Neural cell (in vitro differentiated cells): ENCODE data around the gene NRG3. TPM values are rescaled to one million over a fixed set of nuclear protein-coding genes. Genes with fewer than 3 reads are reported as not detected.
"Not testable (repeated sequence)": the region's sequence is repeated elsewhere in the genome, so short reads cannot be mapped to it uniquely, and the experiment has no call there.

ENCODE experiments used
- H2AFZ ChIP-seq: fragments of 200-600, 300-800 bp; sonication (generic), shearing (Covaris generic); 2 replicates; pipeline ENCODE4 v1.6.0; 2014; ENCODE audit warnings: low read depth, mild to moderate bottlenecking, antibody characterized with exemption, low read length, moderate library complexity
- H3F3A ChIP-seq: fragments of 200-600 bp; shearing (Covaris generic); 2 replicates; pipeline ENCODE4 v1.6.1; 2016; ENCODE audit warnings: mild to moderate bottlenecking, moderate library complexity, mixed read lengths, antibody characterized with exemption, low read length; ENCODE audit not compliant: insufficient read depth, poor library complexity, severe bottlenecking
- H3K27ac ChIP-seq: fragments of 200-600, 300-800 bp; sonication (generic), shearing (Covaris generic); 2 replicates; pipeline ENCODE4 v1.5.1; 2014; ENCODE audit warnings: mild to moderate bottlenecking, low read length, moderate library complexity
- H3K27me3 ChIP-seq: fragments of 300-800, 200-600 bp; sonication (generic), shearing (Covaris generic); 2 replicates; pipeline ENCODE4 v1.6.0; 2014; ENCODE audit warnings: mild to moderate bottlenecking, low read depth, low read length, moderate library complexity; ENCODE audit not compliant: insufficient read depth
- H3K36me3 ChIP-seq: fragments of 300-800, 200-600 bp; sonication (generic), shearing (Covaris generic); 2 replicates; pipeline ENCODE4 v1.5.1; 2014; ENCODE audit warnings: mild to moderate bottlenecking, antibody characterized with exemption, low read length, moderate library complexity; ENCODE audit not compliant: insufficient read depth
- H3K4me2 ChIP-seq: fragments of 300-800, 200-600 bp; sonication (generic), shearing (Covaris generic); 2 replicates; pipeline ENCODE4 v1.6.0; 2014; ENCODE audit warnings: mild to moderate bottlenecking, low read length
- H3K4me3 ChIP-seq: fragments of 300-800, 200-600 bp; sonication (generic), shearing (Covaris generic); 2 replicates; pipeline ENCODE4 v1.5.1; 2014; ENCODE audit warnings: mild to moderate bottlenecking, low read length, moderate library complexity
- H3K79me2 ChIP-seq: fragments of 200-600 bp; shearing (Covaris generic); replicated peaks from 2 replicates; pipeline ENCODE4 v1.6.0; 2014; ENCODE audit warnings: mild to moderate bottlenecking, low read length, moderate library complexity; ENCODE audit not compliant: insufficient read depth
- H3K9ac ChIP-seq: fragments of 300-800, 200-600 bp; sonication (generic), shearing (Covaris generic); 2 replicates; pipeline ENCODE4 v1.6.1; 2016; ENCODE audit warnings: mild to moderate bottlenecking, low read length, mixed read lengths
- H3K9me2 ChIP-seq: fragments of 200-600 bp; shearing (Covaris generic); 2 replicates; pipeline ENCODE4 v1.6.1; 2016; ENCODE audit warnings: mild to moderate bottlenecking, low read length, mixed read lengths; ENCODE audit not compliant: insufficient read depth
- H3K9me3 ChIP-seq: fragments of 200-600, 300-800 bp; sonication (generic), shearing (Covaris generic); 2 replicates; pipeline ENCODE4 v1.6.1; 2016; ENCODE audit warnings: mild to moderate bottlenecking, mixed run types, low read length, moderate library complexity, mixed read lengths
- H4K20me1 ChIP-seq: fragments of 200-600 bp; shearing (Covaris generic); 2 replicates; pipeline ENCODE4 v1.6.1; 2016; ENCODE audit warnings: mild to moderate bottlenecking, mixed run types; ENCODE audit not compliant: insufficient read depth
- CTCF ChIP-seq: fragments of 450-650 bp; IDR thresholded peaks from 2 replicates; pipeline ENCODE4 v1.5.1; 2014; ENCODE audit warnings: antibody characterized with exemption, mild to moderate bottlenecking, moderate library complexity; ENCODE audit not compliant: poor library complexity, severe bottlenecking
- EP300 ChIP-seq: fragments of 450-650 bp; conservative IDR thresholded peaks from 2 replicates; pipeline ENCODE4 v1.6.1; 2014; ENCODE audit warnings: antibody characterized with exemption, mild to moderate bottlenecking, moderate library complexity; ENCODE audit not compliant: poor library complexity, severe bottlenecking
- POLR2AphosphoS5 ChIP-seq: IDR thresholded peaks from 2 replicates; pipeline ENCODE4 v1.6.1; 2012
- RAD21 ChIP-seq: fragments of 450-650 bp; conservative IDR thresholded peaks from 2 replicates; pipeline ENCODE4 v1.6.1; 2014; ENCODE audit warnings: antibody characterized with exemption, mild to moderate bottlenecking, moderate library complexity
- REST ChIP-seq: IDR thresholded peaks from 2 replicates; pipeline ENCODE4 v1.6.1; 2012; ENCODE audit warnings: borderline replicate concordance
- SMC3 ChIP-seq: fragments of 450-650 bp; conservative IDR thresholded peaks from 2 replicates; pipeline ENCODE4 v1.6.1; 2014; ENCODE audit warnings: antibody characterized with exemption, mild to moderate bottlenecking, moderate library complexity; ENCODE audit not compliant: poor library complexity
- TAF1 ChIP-seq: IDR thresholded peaks from 2 replicates; pipeline ENCODE4 v1.6.1; 2012; ENCODE audit warnings: low read depth
- polyA plus RNA-seq: library from polyadenylated mRNA; depleted of rRNA; stranded (reverse); fragments of >200 nt; gene quantifications from 2 replicates; pipeline ENCODE4 v1.2.3, GENCODE V29; 2014

The NRG3 gene
- polyA plus RNA-seq, 1 donor from 2014 or later = 14.0 TPM

DNA sequence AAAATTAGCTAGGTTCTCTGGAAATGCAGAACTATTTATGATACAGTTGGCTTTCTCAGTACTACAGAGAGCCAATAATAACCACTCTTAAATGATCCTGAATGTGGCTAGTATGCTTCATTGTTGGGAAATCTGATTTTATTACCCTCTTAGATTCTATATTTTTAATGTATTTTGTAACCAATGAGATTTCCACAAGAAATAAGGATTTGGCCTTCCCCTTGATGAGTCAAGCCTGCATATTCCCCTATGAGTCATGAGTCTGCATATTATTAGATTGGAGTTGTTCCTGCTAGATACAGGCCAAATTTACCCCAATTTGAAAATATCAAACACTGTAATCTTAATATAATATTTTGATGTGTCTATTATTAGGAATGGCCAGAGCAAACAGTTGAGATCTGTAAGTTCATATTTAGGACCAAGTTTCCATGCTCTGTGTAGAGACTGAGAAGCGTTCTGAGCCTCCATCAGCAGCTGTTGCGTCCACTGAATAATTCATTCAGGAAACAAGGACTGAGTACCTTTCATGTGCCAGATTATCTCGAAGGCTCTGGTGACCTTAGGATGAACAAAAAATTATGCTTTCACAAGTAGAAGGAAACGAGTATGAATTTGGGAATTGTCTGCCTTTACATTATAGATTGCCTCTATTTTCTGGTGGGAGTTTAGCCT is 793.4 kb downstream of the NRG3 start:
- no peaks in the 10 kb centered on the region for H4K20me1 ChIP-seq
- H3F3A ChIP-seq = no peaks in the 10 kb centered on the region
- no peaks in the 10 kb centered on the region for H3K27me3 ChIP-seq
- H3K9me3 ChIP-seq = no peaks in the 10 kb centered on the region
- no peaks in the 10 kb centered on the region for H3K79me2 ChIP-seq
- H3K9me2 ChIP-seq = no peaks in the 10 kb centered on the region
- H2AFZ ChIP-seq = no peak overlapping the region
- H3K36me3 ChIP-seq = no peaks in the 10 kb centered on the region
- no peak overlapping the region for H3K4me3 ChIP-seq
- H3K9ac ChIP-seq = no peak overlapping the region
- no peak overlapping the region for H3K4me2 ChIP-seq
- no peak overlapping the region for H3K27ac ChIP-seq
- TF ChIP-seq EP300 = no peak
- no peak for TF ChIP-seq POLR2AphosphoS5
- no peak for TF ChIP-seq SMC3
- TF ChIP-seq CTCF = no peak
- TF ChIP-seq REST = no peak
- no peak for TF ChIP-seq RAD21

GRCh38 chr10:82674036-82674435 is 799.0 kb downstream of the NRG3 start:
- H3K9me3 ChIP-seq = no peaks in the 10 kb centered on the region
- no peaks in the 10 kb centered on the region for H3K9me2 ChIP-seq
- no peaks in the 10 kb centered on the region for H3K79me2 ChIP-seq
- H3F3A ChIP-seq = no peaks in the 10 kb centered on the region
- no peak overlapping the region for H3K9ac ChIP-seq
- no peaks in the 10 kb centered on the region for H4K20me1 ChIP-seq
- H3K4me2 ChIP-seq = no peak overlapping the region
- no peak overlapping the region for H3K27ac ChIP-seq
- H2AFZ ChIP-seq = no peak overlapping the region
- H3K4me3 ChIP-seq = no peak overlapping the region
- H3K27me3 ChIP-seq = no peaks in the 10 kb centered on the region
- TF ChIP-seq TAF1 (no peak), REST (no peak), SMC3 (no peak), POLR2AphosphoS5 (no peak)
- H3K36me3 ChIP-seq = no peaks in the 10 kb centered on the region

GRCh38 chr10:82677932-82678331 is 802.9 kb downstream of the NRG3 start:
- H3K9me2 ChIP-seq, H3K27ac ChIP-seq, H2AFZ ChIP-seq, H3K9me3 ChIP-seq, H3K4me2 ChIP-seq, H3K79me2 ChIP-seq, H3K27me3 ChIP-seq, H4K20me1 ChIP-seq, H3K36me3 ChIP-seq, H3F3A ChIP-seq, H3K4me3 ChIP-seq, H3K9ac ChIP-seq: not testable (repeated sequence)

DNA sequence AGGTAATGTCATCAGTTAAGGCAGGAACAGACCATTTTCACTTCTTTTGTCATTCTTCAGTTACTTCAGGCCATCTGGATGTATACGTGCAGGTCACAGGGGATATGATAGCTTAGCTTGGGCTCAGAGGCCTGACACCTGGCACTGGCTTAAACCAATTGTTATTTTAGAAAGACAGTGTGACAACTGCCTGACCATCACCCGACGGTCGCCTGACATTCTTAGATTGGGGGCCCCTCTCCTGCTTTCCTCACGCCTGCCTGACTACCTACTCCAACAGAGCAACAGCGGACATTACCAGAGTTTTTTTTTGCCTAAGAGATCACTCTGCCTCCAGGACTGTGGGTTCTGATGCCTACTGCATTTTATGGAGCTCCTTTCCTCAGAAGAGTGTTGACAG is 803.5 kb downstream of the NRG3 start:
- H3K27me3 ChIP-seq, H3F3A ChIP-seq: not testable (repeated sequence)

More for the DNA sequence above, 803.5 kb downstream of the NRG3 start:
- H4K20me1 ChIP-seq, H3K4me3 ChIP-seq, H3K9me2 ChIP-seq, H2AFZ ChIP-seq, H3K9ac ChIP-seq, H3K4me2 ChIP-seq, H3K36me3 ChIP-seq, H3K27ac ChIP-seq, H3K9me3 ChIP-seq, H3K79me2 ChIP-seq: not testable (repeated sequence)
